C4-2B (cell line): ENCODE data around the gene CXCL16.

Source experiments
- ZFX ChIP-seq: fragments of 450-650 bp; IDR thresholded peaks from 2 replicates; pipeline ENCODE4 v1.6.1; 2017
- TF ChIP-seq, protein P1 (sequence below): fragments of 450-650 bp; conservative IDR thresholded peaks from 2 replicates; pipeline ENCODE4 v1.5.1; 2017; ENCODE audit warnings: mild to moderate bottlenecking

DNA sequence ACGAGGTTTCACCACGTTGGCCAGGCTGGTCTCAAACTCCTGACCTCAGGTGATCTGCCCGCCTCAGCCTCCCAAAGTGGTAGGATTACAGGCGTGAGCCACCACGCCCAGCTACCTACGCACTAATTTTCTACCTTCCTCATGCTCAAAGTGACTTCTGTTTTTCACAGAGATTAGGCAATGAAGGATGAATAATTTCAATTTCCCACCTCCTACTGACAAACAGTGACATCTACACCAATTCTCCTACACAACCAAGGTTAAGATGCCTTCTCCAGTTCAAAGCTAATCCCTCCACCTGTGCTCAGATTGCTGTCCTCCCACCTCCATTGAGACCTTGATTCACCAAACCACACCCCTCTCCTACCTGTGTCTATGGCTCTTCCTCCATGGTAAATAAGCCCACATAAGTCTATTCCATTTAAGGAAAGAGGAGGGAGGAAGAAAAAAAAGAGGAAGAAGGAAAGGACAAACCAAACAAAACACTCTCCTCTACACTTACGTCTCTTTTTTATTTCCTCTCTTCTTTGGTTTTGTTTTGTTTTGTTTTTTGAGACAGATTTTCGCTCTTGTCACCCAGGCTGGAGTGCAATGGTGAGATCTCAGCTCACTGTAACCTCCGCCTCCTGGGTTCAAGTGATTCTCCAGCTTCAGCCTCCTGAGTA is 13.9 kb downstream of the CXCL16 start:
- TF ChIP-seq, protein P1, sequence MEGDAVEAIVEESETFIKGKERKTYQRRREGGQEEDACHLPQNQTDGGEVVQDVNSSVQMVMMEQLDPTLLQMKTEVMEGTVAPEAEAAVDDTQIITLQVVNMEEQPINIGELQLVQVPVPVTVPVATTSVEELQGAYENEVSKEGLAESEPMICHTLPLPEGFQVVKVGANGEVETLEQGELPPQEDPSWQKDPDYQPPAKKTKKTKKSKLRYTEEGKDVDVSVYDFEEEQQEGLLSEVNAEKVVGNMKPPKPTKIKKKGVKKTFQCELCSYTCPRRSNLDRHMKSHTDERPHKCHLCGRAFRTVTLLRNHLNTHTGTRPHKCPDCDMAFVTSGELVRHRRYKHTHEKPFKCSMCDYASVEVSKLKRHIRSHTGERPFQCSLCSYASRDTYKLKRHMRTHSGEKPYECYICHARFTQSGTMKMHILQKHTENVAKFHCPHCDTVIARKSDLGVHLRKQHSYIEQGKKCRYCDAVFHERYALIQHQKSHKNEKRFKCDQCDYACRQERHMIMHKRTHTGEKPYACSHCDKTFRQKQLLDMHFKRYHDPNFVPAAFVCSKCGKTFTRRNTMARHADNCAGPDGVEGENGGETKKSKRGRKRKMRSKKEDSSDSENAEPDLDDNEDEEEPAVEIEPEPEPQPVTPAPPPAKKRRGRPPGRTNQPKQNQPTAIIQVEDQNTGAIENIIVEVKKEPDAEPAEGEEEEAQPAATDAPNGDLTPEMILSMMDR: no peak
- no peak for TF ChIP-seq ZFX
